ENCODE data around the gene HERC3. TPM values are rescaled to one million over a fixed set of nuclear protein-coding genes. Genes with fewer than 3 reads are reported as not detected.

Gene HERC3
- total and polyA plus RNA-seq, 2 donors (not counting 3 experiments of a cell fraction or from before 2014, with no cell fraction given) = 6.3 to 21.2 TPM

GRCh38 chr4:88738180-88738579 lies 145.9 kb downstream of the HERC3 start:
- POLR2A ChIA-PET = no interaction called here
- H3K9ac ChIP-seq (replicated peaks; ENCODE audit: extremely low read depth, insufficient read depth, low read length) = no peak overlapping the region
- no peaks in the 10 kb centered on the region for H3K9me3 ChIP-seq (replicated peaks; ENCODE audit: control insufficient read depth, insufficient read depth, low read length)

More at GRCh38 chr4:88738180-88738579, 145.9 kb downstream of the HERC3 start:
- H3K4me2 ChIP-seq (ENCODE audit: insufficient read depth, low read length) = no peak overlapping the region
- no peak overlapping the region for H3K4me3 ChIP-seq (replicated peaks in 1 of 3; ENCODE audit: insufficient read depth in 1 of 3, low read depth in 1 of 3, low read length in 3 of 3)
- no peak overlapping the region for H2AFZ ChIP-seq (ENCODE audit: low read depth, low read length)
- FAIRE-seq (no peak), DNase-seq (ENCODE audit: low read depth, low spot score) (no peak)
- BruUV-seq (replicated peaks) = no TSS peak
- TF ChIP-seq POLR2AphosphoS5 (IDR thresholded peaks at IDR 0.05; ENCODE audit: insufficient read depth, low read depth, low read length) (no peak), EZH2 (IDR thresholded peaks at IDR 0.05; ENCODE audit: borderline replicate concordance, low read depth, low read length, severe bottlenecking) (no peak), GATA2 (IDR thresholded peaks at IDR 0.05; ENCODE audit: insufficient read depth, insufficient read length, low read depth, low read length) (no peak), POLR2A (IDR thresholded peaks at IDR 0.05; ENCODE audit: low read depth, low read length) (no peak), MYC (IDR thresholded peaks at IDR 0.05; ENCODE audit: low read depth, low read length) (no peak), FOS (IDR thresholded peaks at IDR 0.05; ENCODE audit: borderline replicate concordance, insufficient read depth, low read length) (no peak), JUN (IDR thresholded peaks at IDR 0.05; ENCODE audit: borderline replicate concordance, insufficient read depth, insufficient read length, low read depth) (no peak), CTCF (IDR thresholded peaks at IDR 0.05; ENCODE audit: extremely low read depth in 1 of 2, insufficient read depth in 1 of 2, low read depth in 1 of 2, low read length in 2 of 2) (no peak), MAX (IDR thresholded peaks at IDR 0.05; ENCODE audit: insufficient read depth, insufficient read length) (no peak)
- no peaks in the 10 kb centered on the region for H3K27me3 ChIP-seq (ENCODE audit: control insufficient read depth in 2 of 2, insufficient read depth in 2 of 2, low read length in 2 of 2)
- intact Hi-C loops (cut with micrococcal nuclease) (no loop called here), dilution Hi-C loops (cut with MboI; ENCODE audit: extremely low pct_ligation_motif_present, low sequenced_read_pairs) (no loop called here)
- H3K4me1 ChIP-seq (ENCODE audit: control insufficient read depth, extremely low read depth, insufficient read depth, low read length) = no peaks in the 10 kb centered on the region
- no peak overlapping the region for H3K27ac ChIP-seq (ENCODE audit: insufficient read depth, low read depth, low read length)
- no peaks in the 10 kb centered on the region for H3K36me3 ChIP-seq (ENCODE audit: control insufficient read depth in 2 of 2, extremely low read depth in 1 of 2, insufficient read depth in 2 of 2, low read length in 2 of 2)
- CTCF ChIA-PET = interaction anchor here (1.1 to 2.2 kb wide), 2 partner anchors 53 to 199 kb away, joined by 3 to 7 read pairs; no protein-coding TSS in a partner anchor
- no peaks in the 10 kb centered on the region for H3K79me2 ChIP-seq (ENCODE audit: control insufficient read depth, insufficient read depth, low read length)
- no peaks in the 10 kb centered on the region for H4K20me1 ChIP-seq (replicated peaks; ENCODE audit: control insufficient read depth, extremely low read depth, insufficient read depth, low read length)
- H3K9me1 ChIP-seq (replicated peaks; ENCODE audit: control insufficient read depth, extremely low read depth, insufficient read depth, low read length) = no peaks in the 10 kb centered on the region

Measured in endothelial cell of umbilical vein (primary cell).